A549 (cell line): ENCODE measurements around the gene PRXL2B. TPM values are rescaled to one million over a fixed set of nuclear protein-coding genes. Genes with fewer than 3 reads are reported as not detected.

Experiments used
- ATAC-seq, 2 experiments: fragments of 200-7000 bp in 1 of 2; fragments of >200 bp in 1 of 2; cut with Nextera tagmentation in 1 of 2; cut with Tn5 transposase in 1 of 2; 3 replicates each; pipeline versions ENCODE4 v1.8.0 to v1.9.1; 2018 to 2020; ENCODE audit warnings: mild to moderate bottlenecking in 1 of 2, moderate library complexity in 1 of 2
- CTCF ChIA-PET: fragments of 300-600 bp; sonication (Branson Sonifier 250); formaldehyde crosslinking; extraction: SDS; loops from one replicate; lab custom pipeline; 2021; ENCODE audit warnings: antibody characterized with exemption, inconsistent platforms; lab: Yijun Ruan, JAX
- POLR2A ChIA-PET: fragments of 350-600 bp; formaldehyde crosslinking; extraction: SDS; loops from one replicate; lab custom pipeline; 2021; ENCODE audit warnings: antibody characterized with exemption, inconsistent platforms; lab: Yijun Ruan, JAX
- DNase-seq, 2 experiments: peaks; one replicate each; pipeline versions ENCODE4 v3.0.0 to v3.0.0-alpha.2; 2011 to 2016; ENCODE audit warnings: low read depth in 1 of 2, low spot score in 1 of 2
- FAIRE-seq: peaks from 2 replicates; lab custom pipeline; 2011; peaks lifted over from hg19 to GRCh38; lab: Jason Lieb, UNC
- H3K27ac ChIP-seq, 2 experiments: fragments of >200 bp; sonication (Bioruptor Twin); formaldehyde crosslinking; 3 replicates each; pipeline ENCODE4 v1.5.1; 2016 to 2017
- H3K4me1 ChIP-seq: fragments of >200 bp; sonication (Bioruptor Twin); formaldehyde crosslinking; 3 replicates; pipeline ENCODE4 v1.6.1; 2016
- H3K4me2 ChIP-seq: fragments of >200 bp; sonication (Bioruptor Twin); formaldehyde crosslinking; 3 replicates; pipeline ENCODE4 v1.6.1; 2016
- H3K4me3 ChIP-seq: fragments of >200 bp; sonication (Bioruptor Twin); formaldehyde crosslinking; 3 replicates; pipeline ENCODE4 v1.5.1; 2016
- H3K9me3 ChIP-seq: fragments of >200 bp; sonication (Bioruptor Twin); formaldehyde crosslinking; 3 replicates; pipeline ENCODE4 v1.6.1; 2016
- ATOH8 ChIP-seq: fragments of 250-450 bp; sonication (Bioruptor Pico); IDR thresholded peaks from 2 replicates; pipeline ENCODE4 v1.5.0; 2020; ENCODE audit warnings: low read depth, mild to moderate bottlenecking, moderate library complexity
- BHLHE40 ChIP-seq: IDR thresholded peaks from 2 replicates; pipeline ENCODE4 v1.6.1; 2012; ENCODE audit warnings: low read depth, low read length, inconsistent platforms
- CEBPB ChIP-seq, 2 experiments: fragments of >200 bp in 1 of 2; sonication (Bioruptor Twin) in 1 of 2; formaldehyde crosslinking in 1 of 2; IDR thresholded peaks; 2 replicates each; pipeline ENCODE4 v1.6.1; 2012 to 2016
- CTCF ChIP-seq: fragments of >200 bp; sonication (Bioruptor Twin); formaldehyde crosslinking; IDR thresholded peaks from 3 replicates; pipeline ENCODE4 v1.5.1; 2016
- ESRRA ChIP-seq: fragments of 150-350 bp; IDR thresholded peaks from 2 replicates; pipeline ENCODE4 v1.6.1; 2014; ENCODE audit warnings: mild to moderate bottlenecking, low read length, borderline replicate concordance
- FOSB ChIP-seq: fragments of 250-450 bp; sonication (Bioruptor Pico); IDR thresholded peaks from 2 replicates; pipeline ENCODE4 v1.5.0; 2020; ENCODE audit warnings: mild to moderate bottlenecking, moderate library complexity
- FOXS1 ChIP-seq: fragments of 250-450 bp; sonication (Bioruptor Pico); IDR thresholded peaks from 2 replicates; pipeline ENCODE4 v1.5.0; 2020; ENCODE audit warnings: mild to moderate bottlenecking, moderate library complexity
- HDAC2 ChIP-seq: fragments of 200-600 bp; sonication (generic); IDR thresholded peaks from 2 replicates; pipeline ENCODE4 v1.6.1; 2016
- HMGXB4 ChIP-seq: fragments of 250-450 bp; sonication (Bioruptor Pico); IDR thresholded peaks from 2 replicates; pipeline ENCODE4 v1.5.0; 2021; ENCODE audit warnings: mild to moderate bottlenecking, moderate library complexity, borderline replicate concordance
- KDM1A ChIP-seq: fragments of 200-600 bp; sonication (generic); IDR thresholded peaks from 2 replicates; pipeline ENCODE4 v1.6.1; 2016; ENCODE audit warnings: low read depth, mild to moderate bottlenecking
- KDM5A ChIP-seq: fragments of 200-600 bp; sonication (generic); IDR thresholded peaks from 2 replicates; pipeline ENCODE4 v1.6.1; 2016; ENCODE audit warnings: antibody characterized with exemption, mild to moderate bottlenecking
- MAZ ChIP-seq: fragments of 150-350 bp; IDR thresholded peaks from 2 replicates; pipeline ENCODE4 v1.6.1; 2014; ENCODE audit warnings: antibody characterized with exemption, low read depth, low read length, borderline replicate concordance
- MYC ChIP-seq: IDR thresholded peaks from 2 replicates; pipeline ENCODE4 v1.6.1; 2012; ENCODE audit warnings: mild to moderate bottlenecking, inconsistent platforms, low read length, improper control_type of control experiment, borderline replicate concordance
- NFE2L2 ChIP-seq: fragments of 150-350 bp; conservative IDR thresholded peaks from 2 replicates; pipeline ENCODE4 v1.6.1; 2014; ENCODE audit warnings: low read length
- POLR2AphosphoS2 ChIP-seq: conservative IDR thresholded peaks from 2 replicates; pipeline ENCODE4 v1.6.1; 2012; ENCODE audit warnings: low read length, improper control_type of control experiment, inconsistent platforms
- RAD21 ChIP-seq, 2 experiments: fragments of >200 bp in 1 of 2; sonication (Bioruptor Twin) in 1 of 2; formaldehyde crosslinking in 1 of 2; IDR thresholded peaks in 1 of 2; conservative IDR thresholded peaks in 1 of 2; 2 replicates in 1 of 2; 3 replicates in 1 of 2; pipeline ENCODE4 v1.6.1; 2012 to 2018; ENCODE audit warnings: inconsistent platforms in 1 of 2
- SREBF2 ChIP-seq: fragments of 450-650 bp; IDR thresholded peaks from 2 replicates; pipeline ENCODE4 v1.6.1; 2014; ENCODE audit warnings: mild to moderate bottlenecking, moderate library complexity
- TFCP2L1 ChIP-seq: fragments of 250-450 bp; sonication (Bioruptor Pico); IDR thresholded peaks from 2 replicates; pipeline ENCODE4 v1.5.0; 2021; ENCODE audit warnings: mild to moderate bottlenecking
- USF2 ChIP-seq: fragments of 450-650 bp; IDR thresholded peaks from 2 replicates; pipeline ENCODE4 v1.6.1; 2014; ENCODE audit warnings: antibody characterized with exemption
- ZFP36 ChIP-seq: fragments of 450-650 bp; IDR thresholded peaks from 2 replicates; pipeline ENCODE4 v1.6.1; 2014; ENCODE audit warnings: borderline replicate concordance; ENCODE audit not compliant: partially characterized antibody
- ZSCAN20 ChIP-seq: fragments of 250-450 bp; sonication (Bioruptor Pico); IDR thresholded peaks from 2 replicates; pipeline ENCODE4 v1.8.0; 2022; ENCODE audit warnings: mild to moderate bottlenecking, moderate library complexity
- WGBS: methylation state at CpG from one replicate; pipeline ENCODE4 v1.1.6; 2017; ENCODE audit errors: missing lambda C conversion rate; 5-methylcytosine and 5-hydroxymethylcytosine counted together
- polyA plus RNA-seq, 4 experiments: library from polyadenylated mRNA; depleted of rRNA in 3 of 4; stranded (reverse); fragments of >200 nt; fragmentation: RNase III in 1 of 4; extraction: RNeasy Plus Mini Kit Qiagen cat#74134 plus additional on column Dnase treatment in 1 of 4; gene quantifications; 2 replicates in 3 of 4; 3 replicates in 1 of 4; pipeline ENCODE4 v1.2.3, GENCODE V29; 2011 to 2017

The PRXL2B gene
- polyA plus RNA-seq, 2 of the 4 experiments (the other 2 are of a cell fraction): 4.4 to 16.4 TPM

GRCh38 chr1:2580691-2581090 lies 5.9 kb upstream of the PRXL2B start:
- CTCF ChIA-PET: no interaction called here
- H3K4me1 ChIP-seq: peaks cover 12% of the 10 kb centered on the region
- no peak for DNase-seq
- H3K27ac ChIP-seq: no peak overlapping the region
- H3K4me2 ChIP-seq: no peak overlapping the region
- ATAC-seq: no peak
- POLR2A ChIA-PET: no interaction called here
- TF ChIP-seq CTCF (no peak), ATOH8 (CRISPR knock-in tag) (no peak), MAZ (no peak), HMGXB4 (CRISPR knock-in tag) (no peak), TFCP2L1 (CRISPR knock-in tag) (no peak), KDM5A (no peak), SREBF2 (no peak), FOXS1 (no peak), FOSB (CRISPR knock-in tag) (no peak), RAD21 (conservative IDR thresholded peaks at IDR 0.05 in 1 of 2, IDR thresholded peaks at IDR 0.05 in 1 of 2) (no peak), CEBPB (IDR thresholded peaks at IDR 0.05) (no peak), BHLHE40 (no peak), ESRRA (no peak), USF2 (no peak), POLR2AphosphoS2 (no peak), MYC (no peak), ZSCAN20 (CRISPR knock-in tag) (no peak)
- H3K9me3 ChIP-seq: no peaks in the 10 kb centered on the region
- WGBS: 58% methylated on average over 10 of the region's 10 CpGs
- no peak for FAIRE-seq
- no peak overlapping the region for H3K4me3 ChIP-seq

GRCh38 chr1:2582391-2582790 lies 4.2 kb upstream of the PRXL2B start:
- Histone ChIP-seq H3K27ac (no peak overlapping the region), H3K4me2 (no peak overlapping the region), H3K4me3 (no peak overlapping the region), H3K9me3 (no peaks in the 10 kb centered on the region), H3K4me1 (peaks cover 12% of the 10 kb centered on the region)
- TF ChIP-seq KDM5A (no peak), NFE2L2 (no peak), FOXS1 (no peak), HDAC2 (no peak), ZFP36 (no peak), KDM1A (no peak)
- DNase-seq (no peak), FAIRE-seq (no peak), ATAC-seq (no peak)
- WGBS: 73% methylated on average over 7 of the region's 7 CpGs
- ChIA-PET CTCF (interaction anchor here (0.6 kb wide), 1 partner anchor 843 kb away, joined by 4 read pairs; no protein-coding TSS in a partner anchor), POLR2A (no interaction called here)
